OCI-LY1 (cell line): Measurements from ENCODE around the gene RAPGEF6.

Source experiments
- H2AFZ ChIP-seq: fragments of 200-600 bp; sonication (generic), shearing (Covaris generic); 2 replicates; pipeline ENCODE4 v1.6.0; 2014; ENCODE audit warnings: antibody characterized with exemption, mild to moderate bottlenecking, low read length
- H3F3A ChIP-seq: fragments of 200-600 bp; sonication (generic), shearing (Covaris generic); 2 replicates; pipeline ENCODE4 v1.6.0; 2014; ENCODE audit warnings: mild to moderate bottlenecking, antibody characterized with exemption, low read length, moderate library complexity; ENCODE audit not compliant: insufficient read depth
- H3K27ac ChIP-seq: fragments of 200-600 bp; sonication (generic); 2 replicates; pipeline ENCODE4 v1.5.1; 2014; ENCODE audit warnings: low read length, mixed run types, mild to moderate bottlenecking, low read depth; ENCODE audit not compliant: poor library complexity, severe bottlenecking
- H3K27me3 ChIP-seq: fragments of 200-600 bp; sonication (generic); 2 replicates; pipeline ENCODE4 v1.6.0; 2014; ENCODE audit warnings: antibody characterized with exemption, mild to moderate bottlenecking, low read length, moderate library complexity; ENCODE audit not compliant: insufficient read depth
- H3K36me3 ChIP-seq: fragments of 200-600 bp; sonication (generic); 2 replicates; pipeline ENCODE4 v1.6.1; 2014; ENCODE audit warnings: mild to moderate bottlenecking, antibody characterized with exemption, low read length, moderate library complexity, mixed read lengths; ENCODE audit not compliant: insufficient read depth
- H3K4me1 ChIP-seq: fragments of 200-600 bp; sonication (generic); 2 replicates; pipeline ENCODE4 v1.5.1; 2014; ENCODE audit warnings: mild to moderate bottlenecking, low read length, moderate library complexity; ENCODE audit not compliant: insufficient read depth, severe bottlenecking
- H3K4me2 ChIP-seq: fragments of 200-600 bp; sonication (generic), shearing (Covaris generic); 2 replicates; pipeline ENCODE4 v1.6.1; 2014; ENCODE audit warnings: low read length
- H3K4me3 ChIP-seq: fragments of 200-600 bp; sonication (generic); 2 replicates; pipeline ENCODE4 v1.5.1; 2014; ENCODE audit warnings: low read length, low read depth, mild to moderate bottlenecking, mixed read lengths; ENCODE audit not compliant: poor library complexity, severe bottlenecking
- H3K79me2 ChIP-seq: fragments of 200-600 bp; shearing (Covaris generic); 2 replicates; pipeline ENCODE4 v1.6.1; 2016; ENCODE audit warnings: mixed run types, low read length, mixed read lengths; ENCODE audit not compliant: insufficient read depth
- H3K9ac ChIP-seq: fragments of 200-600 bp; sonication (generic), shearing (Covaris generic); 2 replicates; pipeline ENCODE4 v1.6.1; 2014; ENCODE audit warnings: mild to moderate bottlenecking, low read length, mixed read lengths
- H3K9me2 ChIP-seq: fragments of 200-600 bp; sonication (generic), shearing (Covaris generic); 2 replicates; pipeline ENCODE4 v1.6.1; 2014; ENCODE audit warnings: low read depth, mild to moderate bottlenecking, low read length, mixed read lengths
- H3K9me3 ChIP-seq: fragments of 200-600 bp; shearing (Covaris generic); 2 replicates; pipeline ENCODE4 v1.6.1; 2014; ENCODE audit warnings: low read length, mixed read lengths
- H4K20me1 ChIP-seq: fragments of 200-600 bp; sonication (generic), shearing (Covaris generic); 2 replicates; pipeline ENCODE4 v1.6.0; 2016; ENCODE audit warnings: mild to moderate bottlenecking, low read length; ENCODE audit not compliant: insufficient read depth
- EZH2 ChIP-seq: fragments of 200-600 bp; sonication (generic), shearing (Covaris generic); IDR thresholded peaks from 2 replicates; pipeline ENCODE4 v1.8.0; 2017; ENCODE audit warnings: borderline replicate concordance, mixed run types, mild to moderate bottlenecking, antibody characterized with exemption, low read length, moderate library complexity, mixed read lengths
- TF ChIP-seq, protein P1 (sequence below): fragments of 200-600 bp; sonication (generic), shearing (Covaris generic); IDR thresholded peaks from 2 replicates; pipeline ENCODE4 v1.5.1; 2017; ENCODE audit warnings: mild to moderate bottlenecking, antibody characterized with exemption, low read length, moderate library complexity, mixed read lengths

RAPGEF6 gene

GRCh38 chr5:131416729-131417128 lies 218.3 kb downstream of the RAPGEF6 start:
- Histone ChIP-seq H3K4me2 (no peak overlapping the region), H3K9ac (no peak overlapping the region), H3K27me3 (no peaks in the 10 kb centered on the region), H3K4me1 (peaks cover 15% of the 10 kb centered on the region), H3K9me2 (no peaks in the 10 kb centered on the region), H3K4me3 (no peak overlapping the region), H3K27ac (no peak overlapping the region), H3K9me3 (no peaks in the 10 kb centered on the region), H3K36me3 (peaks cover 38% of the 10 kb centered on the region), H3K79me2 (no peaks in the 10 kb centered on the region), H4K20me1 (no peaks in the 10 kb centered on the region), H3F3A (no peaks in the 10 kb centered on the region; the same call in 1 of the 2 replicates), H2AFZ (no peak overlapping the region)
- TF ChIP-seq, protein P1, sequence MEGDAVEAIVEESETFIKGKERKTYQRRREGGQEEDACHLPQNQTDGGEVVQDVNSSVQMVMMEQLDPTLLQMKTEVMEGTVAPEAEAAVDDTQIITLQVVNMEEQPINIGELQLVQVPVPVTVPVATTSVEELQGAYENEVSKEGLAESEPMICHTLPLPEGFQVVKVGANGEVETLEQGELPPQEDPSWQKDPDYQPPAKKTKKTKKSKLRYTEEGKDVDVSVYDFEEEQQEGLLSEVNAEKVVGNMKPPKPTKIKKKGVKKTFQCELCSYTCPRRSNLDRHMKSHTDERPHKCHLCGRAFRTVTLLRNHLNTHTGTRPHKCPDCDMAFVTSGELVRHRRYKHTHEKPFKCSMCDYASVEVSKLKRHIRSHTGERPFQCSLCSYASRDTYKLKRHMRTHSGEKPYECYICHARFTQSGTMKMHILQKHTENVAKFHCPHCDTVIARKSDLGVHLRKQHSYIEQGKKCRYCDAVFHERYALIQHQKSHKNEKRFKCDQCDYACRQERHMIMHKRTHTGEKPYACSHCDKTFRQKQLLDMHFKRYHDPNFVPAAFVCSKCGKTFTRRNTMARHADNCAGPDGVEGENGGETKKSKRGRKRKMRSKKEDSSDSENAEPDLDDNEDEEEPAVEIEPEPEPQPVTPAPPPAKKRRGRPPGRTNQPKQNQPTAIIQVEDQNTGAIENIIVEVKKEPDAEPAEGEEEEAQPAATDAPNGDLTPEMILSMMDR, result no peak

GRCh38 chr5:131413605-131414559 lies 221.1 kb downstream of the RAPGEF6 start:
- Histone ChIP-seq H3K9me3 (no peaks in the 10 kb centered on the region), H2AFZ (no peak overlapping the region), H3K4me1 (peaks cover 15% of the 10 kb centered on the region), H3K4me3 (no peak overlapping the region), H3K9me2 (no peaks in the 10 kb centered on the region), H4K20me1 (no peaks in the 10 kb centered on the region), H3K79me2 (no peaks in the 10 kb centered on the region), H3K9ac (no peak overlapping the region), H3K27me3 (no peaks in the 10 kb centered on the region), H3K36me3 (peaks cover 36% of the 10 kb centered on the region), H3K27ac (no peak overlapping the region), H3K4me2 (no peak overlapping the region), H3F3A (no peaks in the 10 kb centered on the region; the same call in 1 of the 2 replicates)
- TF ChIP-seq, protein P1, result no peak

DNA sequence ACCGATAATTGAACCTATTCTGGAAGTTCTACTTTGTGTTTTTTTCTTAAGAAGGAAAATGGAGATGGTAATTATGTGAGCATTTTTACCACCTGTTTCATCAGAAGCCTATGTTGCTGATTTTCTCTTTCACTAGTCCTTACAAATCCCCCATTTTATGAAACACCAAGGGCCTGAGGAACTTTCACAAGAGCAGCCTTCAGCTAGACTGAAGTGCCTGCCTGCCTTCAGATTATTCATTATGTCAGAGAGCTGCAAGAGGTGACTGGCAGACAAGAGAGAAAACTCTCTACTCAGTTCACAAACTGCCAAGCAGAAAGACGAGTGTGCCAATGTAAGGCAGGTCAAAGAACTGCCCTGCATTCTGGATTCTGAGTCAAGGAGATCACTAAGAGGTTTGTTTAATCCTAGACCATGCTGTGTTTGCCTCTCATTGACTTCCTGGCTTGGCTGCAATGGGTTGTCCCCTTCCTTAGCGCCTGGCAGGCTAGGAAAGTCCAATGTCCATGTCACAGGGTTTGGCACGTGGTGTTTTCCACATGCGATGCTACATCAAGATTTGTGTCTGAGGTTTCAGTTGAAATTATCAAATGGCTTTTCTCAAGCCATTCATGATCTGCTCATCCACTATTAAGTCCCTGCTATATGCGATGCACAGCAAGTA lies 227.9 kb downstream of the RAPGEF6 start:
- Histone ChIP-seq H3K27ac (no peak overlapping the region), H2AFZ (no peak overlapping the region), H3K79me2 (no peaks in the 10 kb centered on the region), H3K4me2 (no peak overlapping the region), H3K36me3 (peaks cover 72% of the 10 kb centered on the region), H3K27me3 (no peaks in the 10 kb centered on the region), H3F3A (no peaks in the 10 kb centered on the region), H3K9me3 (peaks cover 13% of the 10 kb centered on the region), H3K4me3 (no peak overlapping the region), H3K9me2 (no peaks in the 10 kb centered on the region), H3K4me1 (no peaks in the 10 kb centered on the region), H4K20me1 (no peaks in the 10 kb centered on the region), H3K9ac (no peak overlapping the region)
- TF ChIP-seq EZH2, result no peak
- TF ChIP-seq, protein P1, result no peak
